ENCODE data around the gene KCNAB1.
A peak's percentile ranks its signal among the peaks of the same experiment; 100 is the strongest.

The KCNAB1 gene

GRCh38 chr3:156473341-156473740, 353.0 kb downstream of the KCNAB1 start:
- Histone ChIP-seq H3F3A (ENCODE audit: insufficient read depth, low read length) (no peaks in the 10 kb centered on the region), H3K27me3 (ENCODE audit: insufficient read depth, low read length) (no peaks in the 10 kb centered on the region), H3K4me3 (ENCODE audit: low read depth, low read length, poor library complexity, severe bottlenecking) (no peak overlapping the region), H3K36me3 (ENCODE audit: insufficient read depth, low read length) (no peaks in the 10 kb centered on the region), H3K79me2 (ENCODE audit: insufficient read depth, low read length) (no peaks in the 10 kb centered on the region), H3K27ac (ENCODE audit: low read depth, low read length, poor library complexity, severe bottlenecking) (no peak overlapping the region), H4K20me1 (ENCODE audit: insufficient read depth, low read length) (no peaks in the 10 kb centered on the region), H3K4me1 (ENCODE audit: insufficient read depth, low read length, severe bottlenecking) (no peaks in the 10 kb centered on the region), H3K9ac (ENCODE audit: low read length) (no peak overlapping the region), H3K9me3 (ENCODE audit: low read length) (no peaks in the 10 kb centered on the region), H3K4me2 (ENCODE audit: low read length) (no peak overlapping the region), H2AFZ (ENCODE audit: low read length) (no peak overlapping the region), H3K9me2 (ENCODE audit: low read depth, low read length) (no peaks in the 10 kb centered on the region)
- TF ChIP-seq CTCF (IDR thresholded peaks at IDR 0.05; ENCODE audit: low read length) (no peak), EZH2 (IDR thresholded peaks at IDR 0.05; ENCODE audit: borderline replicate concordance, low read length) (no peak)

DNA sequence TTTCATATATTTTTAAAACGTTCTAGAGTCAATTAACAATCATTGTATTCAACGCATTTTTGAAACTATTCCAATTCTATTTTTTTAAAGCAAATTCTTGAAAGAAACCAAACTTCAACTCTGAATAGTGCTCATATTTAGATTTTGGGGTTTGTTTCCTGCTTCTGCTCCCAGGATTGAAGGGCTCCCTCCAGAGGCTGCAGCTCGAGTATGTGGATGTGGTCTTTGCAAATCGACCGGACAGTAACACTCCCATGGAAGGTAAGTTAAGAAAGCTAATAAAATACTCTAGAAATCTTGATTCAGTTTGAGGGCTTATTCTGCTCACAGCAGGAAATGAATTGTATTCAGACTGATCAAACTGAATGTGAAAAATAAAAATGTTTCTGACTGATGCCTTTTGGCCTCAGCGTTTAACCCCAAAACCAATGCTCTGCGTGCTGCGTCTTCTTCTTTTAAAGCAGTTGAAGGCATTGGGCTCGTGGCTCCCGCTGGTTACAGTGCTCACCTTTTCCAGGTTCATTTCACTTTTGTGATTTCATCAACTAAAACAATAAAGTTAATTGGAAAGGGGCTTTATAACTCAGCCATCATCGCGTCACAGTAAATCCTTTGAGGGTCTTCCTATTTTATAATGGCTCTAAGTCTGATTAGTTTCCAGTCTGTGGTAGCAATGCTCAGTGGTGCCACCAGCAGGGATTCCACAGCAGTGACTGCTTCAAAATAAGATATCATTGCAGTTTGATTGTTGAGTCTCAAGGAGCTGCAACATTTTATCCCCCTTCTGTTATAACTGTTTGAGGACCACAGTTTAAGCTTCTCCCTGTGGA, 354.4 kb downstream of the KCNAB1 start:
- H3K27ac ChIP-seq (ENCODE audit: low read depth, low read length, poor library complexity, severe bottlenecking): no peak overlapping the region
- no peaks in the 10 kb centered on the region for H3K9me3 ChIP-seq (ENCODE audit: low read length)
- H3K27me3 ChIP-seq (ENCODE audit: insufficient read depth, low read length): no peaks in the 10 kb centered on the region
- H2AFZ ChIP-seq (ENCODE audit: low read length): no peak overlapping the region
- H3K79me2 ChIP-seq (ENCODE audit: insufficient read depth, low read length): no peaks in the 10 kb centered on the region
- H3K9ac ChIP-seq (ENCODE audit: low read length): no peak overlapping the region
- no peak overlapping the region for H3K4me3 ChIP-seq (ENCODE audit: low read depth, low read length, poor library complexity, severe bottlenecking)
- H3F3A ChIP-seq (ENCODE audit: insufficient read depth, low read length): no peaks in the 10 kb centered on the region
- no peaks in the 10 kb centered on the region for H4K20me1 ChIP-seq (ENCODE audit: insufficient read depth, low read length)
- TF ChIP-seq CTCF (IDR thresholded peaks at IDR 0.05; ENCODE audit: low read length): peak; percentile 56
- no peak for TF ChIP-seq EZH2 (IDR thresholded peaks at IDR 0.05; ENCODE audit: borderline replicate concordance, low read length)
- no peak overlapping the region for H3K4me2 ChIP-seq (ENCODE audit: low read length)
- H3K36me3 ChIP-seq (ENCODE audit: insufficient read depth, low read length): no peaks in the 10 kb centered on the region
- H3K9me2 ChIP-seq (ENCODE audit: low read depth, low read length): no peaks in the 10 kb centered on the region
- no peaks in the 10 kb centered on the region for H3K4me1 ChIP-seq (ENCODE audit: insufficient read depth, low read length, severe bottlenecking)

- Histone ChIP-seq H3K9me3 (ENCODE audit: low read length) (no peaks in the 10 kb centered on the region), H3K4me1 (ENCODE audit: insufficient read depth, low read length, severe bottlenecking) (peaks cover 10% of the 10 kb centered on the region), H2AFZ (ENCODE audit: low read length) (no peak overlapping the region), H4K20me1 (ENCODE audit: insufficient read depth, low read length) (no peaks in the 10 kb centered on the region), H3K27me3 (ENCODE audit: insufficient read depth, low read length) (no peaks in the 10 kb centered on the region), H3K4me3 (ENCODE audit: low read depth, low read length, poor library complexity, severe bottlenecking) (no peak overlapping the region), H3K79me2 (ENCODE audit: insufficient read depth, low read length) (no peaks in the 10 kb centered on the region), H3K9ac (ENCODE audit: low read length) (no peak overlapping the region), H3K36me3 (ENCODE audit: insufficient read depth, low read length) (no peaks in the 10 kb centered on the region), H3K4me2 (ENCODE audit: low read length) (no peak overlapping the region), H3F3A (ENCODE audit: insufficient read depth, low read length) (no peaks in the 10 kb centered on the region), H3K9me2 (ENCODE audit: low read depth, low read length) (no peaks in the 10 kb centered on the region), H3K27ac (ENCODE audit: low read depth, low read length, poor library complexity, severe bottlenecking) (no peak overlapping the region)
- TF ChIP-seq EZH2 (IDR thresholded peaks at IDR 0.05; ENCODE audit: borderline replicate concordance, low read length) (no peak), CTCF (IDR thresholded peaks at IDR 0.05; ENCODE audit: low read length) (no peak)
Observed at GRCh38 chr3:156477323-156477722, 356.9 kb downstream of the KCNAB1 start.
